GM10248 (cell line): Measurements from ENCODE around the gene ADGRG3.

Experiments used
- CTCF ChIA-PET: fragments of 300-600 bp; sonication (Branson Sonifier 250); formaldehyde crosslinking; extraction: SDS; loops from one replicate; lab custom pipeline; 2021; ENCODE audit warnings: antibody characterized with exemption; lab: Yijun Ruan, JAX
- POLR2A ChIA-PET: fragments of 350-650 bp; sonication (Branson Sonifier 250); formaldehyde crosslinking; extraction: SDS; loops from one replicate; lab custom pipeline; 2020; ENCODE audit warnings: antibody characterized with exemption; lab: Yijun Ruan, JAX
- DNase-seq: peaks from one replicate; pipeline ENCODE4 v3.0.0; 2012; ENCODE audit errors: extremely low spot score
- CTCF ChIP-seq: IDR thresholded peaks from 2 replicates; pipeline ENCODE4 v1.5.1; 2012; ENCODE audit warnings: mild to moderate bottlenecking, low read depth; ENCODE audit errors: extremely low read depth, missing control alignments, control extremely low read depth

The ADGRG3 gene

GRCh38 chr16:57657228-57657627 lies 10.9 kb upstream of the ADGRG3 start:
- CTCF ChIA-PET = interaction anchor here (1.2 to 1.4 kb wide), 2 partner anchors 9 to 81 kb away, joined by 4 to 7 read pairs; no protein-coding TSS in a partner anchor
- POLR2A ChIA-PET = no interaction called here
- TF ChIP-seq CTCF = no peak
- DNase-seq = no peak

- no peak for DNase-seq
- TF ChIP-seq CTCF = no peak
- CTCF ChIA-PET = interaction anchor here (1.0 to 1.6 kb wide), 5 partner anchors 9 to 82 kb away, joined by 3 to 4 read pairs (median 3); no protein-coding TSS in a partner anchor
- POLR2A ChIA-PET = no interaction called here
These were observed 9.8 kb upstream of the ADGRG3 start for GRCh38 chr16:57658130-57658877.

- POLR2A ChIA-PET = no interaction called here
- CTCF ChIA-PET = interaction anchor here (1.0 to 1.6 kb wide), 5 partner anchors 9 to 83 kb away, joined by 3 to 4 read pairs (median 3); no protein-coding TSS in a partner anchor
These were observed 9.0 kb upstream of the ADGRG3 start for GRCh38 chr16:57658878-57659674.

GRCh38 chr16:57660715-57661463 lies 7.2 kb upstream of the ADGRG3 start:
- POLR2A ChIA-PET = no interaction called here

More at GRCh38 chr16:57658878-57659674, 9.0 kb upstream of the ADGRG3 start:
- DNase-seq = no peak
- TF ChIP-seq CTCF = no peak

GRCh38 chr16:57661510-57661909 lies 6.6 kb upstream of the ADGRG3 start:
- no peak for TF ChIP-seq CTCF
- CTCF ChIA-PET = interaction anchor here (1.0 to 4.6 kb wide), 4 partner anchors 10 to 85 kb away, joined by 4 to 26 read pairs (median 8); no protein-coding TSS in a partner anchor
- POLR2A ChIA-PET = no interaction called here
- no peak for DNase-seq

More at GRCh38 chr16:57660715-57661463, 7.2 kb upstream of the ADGRG3 start:
- TF ChIP-seq CTCF = no peak
- DNase-seq = no peak
- CTCF ChIA-PET = interaction anchor here (1.0 to 4.6 kb wide), 4 partner anchors 10 to 85 kb away, joined by 4 to 26 read pairs (median 8); no protein-coding TSS in a partner anchor
